Esophagus squamous epithelium (tissue), 4 donors: ENCODE measurements around the gene TNFRSF12A.
"Not testable (repeated sequence)": the region's sequence is repeated elsewhere in the genome, so short reads cannot be mapped to it uniquely, and the experiment has no call there.

ENCODE experiments used
- POLR2A ChIP-seq, 4 donors: fragments of 450-650 bp; IDR thresholded peaks; one replicate each; pipeline ENCODE4 v1.6.1; 2017; ENCODE audit warnings: antibody characterized with exemption in 4 of 4, mild to moderate bottlenecking in 4 of 4, moderate library complexity in 3 of 4
- TF ChIP-seq, protein P1 (sequence below), 6 experiments: fragments of 450-650 bp in 4 of 6; fragments of 200-600 bp in 2 of 6; sonication (generic) in 2 of 6; IDR thresholded peaks; one replicate each; pipeline ENCODE4 v1.5.1; 2016 to 2019; ENCODE audit warnings: antibody characterized with exemption in 6 of 6, mild to moderate bottlenecking in 4 of 6, moderate library complexity in 4 of 6

DNA sequence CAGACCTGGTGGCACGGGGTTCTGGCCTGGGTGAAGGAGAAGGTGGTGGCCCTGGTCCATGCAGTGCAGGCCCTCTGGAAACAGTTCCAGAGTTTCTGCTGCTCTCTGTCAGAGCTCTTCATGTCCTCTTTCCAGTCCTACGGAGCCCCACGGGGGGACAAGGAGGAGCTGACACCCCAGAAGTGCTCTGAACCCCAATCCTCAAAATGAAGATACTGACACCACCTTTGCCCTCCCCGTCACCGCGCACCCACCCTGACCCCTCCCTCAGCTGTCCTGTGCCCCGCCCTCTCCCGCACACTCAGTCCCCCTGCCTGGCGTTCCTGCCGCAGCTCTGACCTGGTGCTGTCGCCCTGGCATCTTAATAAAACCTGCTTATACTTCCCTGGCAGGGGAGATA lies 49.0 kb downstream of the TNFRSF12A start:
- TF ChIP-seq, protein P1, sequence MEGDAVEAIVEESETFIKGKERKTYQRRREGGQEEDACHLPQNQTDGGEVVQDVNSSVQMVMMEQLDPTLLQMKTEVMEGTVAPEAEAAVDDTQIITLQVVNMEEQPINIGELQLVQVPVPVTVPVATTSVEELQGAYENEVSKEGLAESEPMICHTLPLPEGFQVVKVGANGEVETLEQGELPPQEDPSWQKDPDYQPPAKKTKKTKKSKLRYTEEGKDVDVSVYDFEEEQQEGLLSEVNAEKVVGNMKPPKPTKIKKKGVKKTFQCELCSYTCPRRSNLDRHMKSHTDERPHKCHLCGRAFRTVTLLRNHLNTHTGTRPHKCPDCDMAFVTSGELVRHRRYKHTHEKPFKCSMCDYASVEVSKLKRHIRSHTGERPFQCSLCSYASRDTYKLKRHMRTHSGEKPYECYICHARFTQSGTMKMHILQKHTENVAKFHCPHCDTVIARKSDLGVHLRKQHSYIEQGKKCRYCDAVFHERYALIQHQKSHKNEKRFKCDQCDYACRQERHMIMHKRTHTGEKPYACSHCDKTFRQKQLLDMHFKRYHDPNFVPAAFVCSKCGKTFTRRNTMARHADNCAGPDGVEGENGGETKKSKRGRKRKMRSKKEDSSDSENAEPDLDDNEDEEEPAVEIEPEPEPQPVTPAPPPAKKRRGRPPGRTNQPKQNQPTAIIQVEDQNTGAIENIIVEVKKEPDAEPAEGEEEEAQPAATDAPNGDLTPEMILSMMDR (IDR thresholded peaks at IDR 0.05): not testable (repeated sequence)
- not testable (repeated sequence) for TF ChIP-seq POLR2A (IDR thresholded peaks at IDR 0.05)
